Right lobe of liver (tissue), 4 donors: ENCODE measurements around the gene PRDX6.

Experiments
- POLR2A ChIP-seq: fragments of 450-650 bp; IDR thresholded peaks from one replicate; pipeline ENCODE4 v1.6.1; 2017; ENCODE audit warnings: antibody characterized with exemption, mild to moderate bottlenecking
- TF ChIP-seq, protein P1 (sequence below), 4 donors: fragments of 200-600 bp in 3 of 4; fragments of 450-650 bp in 1 of 4; IDR thresholded peaks; one replicate each; pipeline versions ENCODE4 v1.5.1 to v1.8.0; 2016 to 2022; ENCODE audit warnings: antibody characterized with exemption in 4 of 4, mild to moderate bottlenecking in 2 of 4
- donor health status: DM: no; HTN: no; CAD: no.
- donor health status: DM: no; HTN: no; CAD: no.
- donor health status: DM: no; HTN: yes; CAD: no.

GRCh38 chr1:173438675-173439074 lies 38.5 kb upstream of the PRDX6 start:
- TF ChIP-seq, protein P1, sequence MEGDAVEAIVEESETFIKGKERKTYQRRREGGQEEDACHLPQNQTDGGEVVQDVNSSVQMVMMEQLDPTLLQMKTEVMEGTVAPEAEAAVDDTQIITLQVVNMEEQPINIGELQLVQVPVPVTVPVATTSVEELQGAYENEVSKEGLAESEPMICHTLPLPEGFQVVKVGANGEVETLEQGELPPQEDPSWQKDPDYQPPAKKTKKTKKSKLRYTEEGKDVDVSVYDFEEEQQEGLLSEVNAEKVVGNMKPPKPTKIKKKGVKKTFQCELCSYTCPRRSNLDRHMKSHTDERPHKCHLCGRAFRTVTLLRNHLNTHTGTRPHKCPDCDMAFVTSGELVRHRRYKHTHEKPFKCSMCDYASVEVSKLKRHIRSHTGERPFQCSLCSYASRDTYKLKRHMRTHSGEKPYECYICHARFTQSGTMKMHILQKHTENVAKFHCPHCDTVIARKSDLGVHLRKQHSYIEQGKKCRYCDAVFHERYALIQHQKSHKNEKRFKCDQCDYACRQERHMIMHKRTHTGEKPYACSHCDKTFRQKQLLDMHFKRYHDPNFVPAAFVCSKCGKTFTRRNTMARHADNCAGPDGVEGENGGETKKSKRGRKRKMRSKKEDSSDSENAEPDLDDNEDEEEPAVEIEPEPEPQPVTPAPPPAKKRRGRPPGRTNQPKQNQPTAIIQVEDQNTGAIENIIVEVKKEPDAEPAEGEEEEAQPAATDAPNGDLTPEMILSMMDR (IDR thresholded peaks at IDR 0.05) = no peak
- TF ChIP-seq POLR2A = no peak
